K562 (cell line): ENCODE data around the gene NUCB2. TPM values are rescaled to one million over a fixed set of nuclear protein-coding genes. Genes with fewer than 3 reads are reported as not detected.

Experiments used
- ATAC-seq: fragments of 200-7000 bp; cut with Tn5 transposase; 3 replicates; pipeline ENCODE4 v1.9.1; 2020; ENCODE audit warnings: moderate library complexity
- BruUV-seq: library from RNA; stranded (reverse); fragments of 400-500 nt; replicated peaks from 2 replicates; lab custom pipeline; 2021; lab: Mats Ljungman, UMichigan
- CTCF ChIA-PET: fragments of 300-600 bp; formaldehyde crosslinking; extraction: SDS; loops from one replicate; lab custom pipeline; 2021; ENCODE audit warnings: low intra/inter-chr PET ratio; lab: Yijun Ruan, JAX
- POLR2A ChIA-PET: fragments of 300-600, 350-650 bp; sonication (Branson Sonifier 250); formaldehyde crosslinking; extraction: SDS; loops from one replicate; lab custom pipeline; 2021; ENCODE audit warnings: antibody characterized with exemption, inconsistent platforms; lab: Yijun Ruan, JAX
- DNase-seq, 4 experiments: peaks; one replicate each; pipeline versions ENCODE4 v3.0.0 to v3.0.0-alpha.2; 2011 to 2018; ENCODE audit warnings: low spot score in 3 of 4, mixed read lengths in 3 of 4; ENCODE audit errors: extremely low read depth in 1 of 4
- FAIRE-seq: peaks from 2 replicates; lab custom pipeline; 2011; peaks lifted over from hg19 to GRCh38; lab: Jason Lieb, UNC
- H2AFZ ChIP-seq: 2 replicates; pipeline ENCODE4 v1.6.0; 2011; ENCODE audit warnings: low read depth, low read length, control low read depth, inconsistent platforms
- H3K27ac ChIP-seq: fragments of 200-600 bp; 3 replicates; pipeline ENCODE4 v1.8.0; 2011; ENCODE audit warnings: low read depth, mild to moderate bottlenecking, control low read depth, inconsistent platforms, low read length, moderate library complexity, mixed read lengths; ENCODE audit errors: extremely low read depth
- H3K27me3 ChIP-seq, 2 experiments: fragments of 300-600 bp in 1 of 2; 2 replicates in 1 of 2; 3 replicates in 1 of 2; pipeline versions ENCODE4 v1.6.0 to v1.8.0; 2011; ENCODE audit warnings: inconsistent platforms in 2 of 2, low read length in 2 of 2, mild to moderate bottlenecking in 1 of 2, mixed read lengths in 1 of 2, moderate library complexity in 1 of 2; ENCODE audit not compliant: control insufficient read depth in 2 of 2, insufficient read depth in 2 of 2
- H3K36me3 ChIP-seq: fragments of 300-600 bp; 3 replicates; pipeline ENCODE4 v1.8.0; 2011; ENCODE audit warnings: mild to moderate bottlenecking, low read length, inconsistent platforms; ENCODE audit not compliant: control insufficient read depth, insufficient read depth
- H3K4me1 ChIP-seq, 2 experiments: fragments of 200-600 bp in 1 of 2; replicated peaks in 1 of 2; 2 replicates in 1 of 2; 3 replicates in 1 of 2; pipeline versions ENCODE4 v1.5.1 to v1.8.0; 2011; ENCODE audit warnings: inconsistent platforms in 2 of 2, low read length in 2 of 2, mild to moderate bottlenecking in 1 of 2, mixed read lengths in 1 of 2, moderate library complexity in 1 of 2; ENCODE audit not compliant: control insufficient read depth in 2 of 2, insufficient read depth in 2 of 2
- H3K4me2 ChIP-seq: 2 replicates; pipeline ENCODE4 v1.6.1; 2011; ENCODE audit warnings: low read length, control low read depth, inconsistent platforms, mixed read lengths; ENCODE audit not compliant: insufficient read depth
- H3K4me3 ChIP-seq: fragments of 200-600 bp; sonication (generic), shearing (Covaris generic); 2 replicates; pipeline ENCODE4 v1.5.1; 2016; ENCODE audit warnings: control low read depth, inconsistent platforms
- H3K79me2 ChIP-seq: fragments of 200-600 bp; 3 replicates; pipeline ENCODE4 v1.8.0; 2011; ENCODE audit warnings: low read length, inconsistent platforms; ENCODE audit not compliant: control insufficient read depth, insufficient read depth
- H3K9ac ChIP-seq, 2 experiments: 2 replicates each; pipeline versions ENCODE4 v1.6.0 to v1.6.1; 2011; ENCODE audit warnings: low read depth in 2 of 2, low read length in 2 of 2, control low read depth in 1 of 2, inconsistent platforms in 1 of 2, mild to moderate bottlenecking in 1 of 2, mixed read lengths in 1 of 2; ENCODE audit not compliant: insufficient read depth in 1 of 2
- H3K9me1 ChIP-seq: one replicate; pipeline ENCODE4 v1.6.0; 2011; ENCODE audit warnings: inconsistent platforms, mild to moderate bottlenecking, low read length, moderate library complexity; ENCODE audit not compliant: control insufficient read depth, insufficient read depth
- H3K9me3 ChIP-seq: replicated peaks from 2 replicates; pipeline ENCODE4 v1.5.1; 2011; ENCODE audit warnings: low read depth, low read length, inconsistent platforms; ENCODE audit not compliant: control insufficient read depth, insufficient read depth
- H4K20me1 ChIP-seq: replicated peaks from 2 replicates; pipeline ENCODE4 v1.6.1; 2011; ENCODE audit warnings: low read length, inconsistent platforms, mixed read lengths; ENCODE audit not compliant: control insufficient read depth, insufficient read depth
- AFF4 ChIP-seq: sonication (generic); formaldehyde crosslinking; IDR thresholded peaks from 2 replicates; pipeline ENCODE4 v1.8.0; 2023; ENCODE audit warnings: mild to moderate bottlenecking, missing genetic modification reagents
- CXXC5 ChIP-seq: fragments of 250-450 bp; sonication (Bioruptor Pico); IDR thresholded peaks from 2 replicates; pipeline ENCODE4 v1.8.0; 2022; ENCODE audit warnings: inconsistent platforms, mild to moderate bottlenecking, moderate library complexity
- KLF1 ChIP-seq: fragments of 450-650 bp; IDR thresholded peaks from 2 replicates; pipeline ENCODE4 v1.6.1; 2016; ENCODE audit warnings: missing genetic modification characterization, missing compliant biosample characterization
- MECOM ChIP-seq: fragments of 250-450 bp; sonication (Bioruptor Pico); IDR thresholded peaks from 2 replicates; pipeline ENCODE4 v1.8.0; 2022; ENCODE audit warnings: inconsistent platforms
- REST ChIP-seq, 2 experiments: fragments of 450-650 bp; formaldehyde crosslinking in 1 of 2; IDR thresholded peaks; 2 replicates each; pipeline versions ENCODE4 v1.4.0 to v1.6.1; 2014 to 2020; ENCODE audit warnings: mild to moderate bottlenecking in 2 of 2, borderline replicate concordance in 1 of 2, low read depth in 1 of 2
- U2AF2 ChIP-seq: fragments of 200-400 bp; formaldehyde crosslinking; optimal IDR thresholded peaks from 2 replicates; pipeline ENCODE3; 2017; ENCODE audit warnings: low read depth, mild to moderate bottlenecking, low read length
- ZNF274 ChIP-seq: IDR thresholded peaks from 2 replicates; pipeline ENCODE4 v1.6.1; 2011; ENCODE audit warnings: low read depth, mild to moderate bottlenecking, low read length, moderate library complexity, borderline replicate concordance
- WGBS: fragments of 100-300 bp; shearing (Covaris generic); methylation state at CpG from one replicate; pipeline ENCODE4 v1.1.6; 2016; ENCODE audit warnings: low coverage, mixed read lengths; ENCODE audit not compliant: insufficient coverage; ENCODE audit errors: missing lambda C conversion rate; 5-methylcytosine and 5-hydroxymethylcytosine counted together
- in situ Hi-C: fragments of 300-500 bp; cut with MboI; formaldehyde crosslinking; loops from 4 replicates; pipeline ENCODE4 v1.15.0; 2018; ENCODE audit warnings: inconsistent platforms, mixed read lengths
- intact Hi-C: fragments of 100-400 bp; cut with micrococcal nuclease; formaldehyde crosslinking; loops from 2 replicates; pipeline ENCODE4 v1.14.2; 2022
- polyA plus RNA-seq, 8 experiments: library from polyadenylated mRNA; depleted of rRNA in 4 of 8; stranded (reverse) in 5 of 8; unstranded in 3 of 8; fragments of >200 nt; fragmentation: Nextera tagmentation in 2 of 8; fragmentation: Illumina TruSeq in 1 of 8; extraction: Ambion mirVana in 2 of 8; extraction: Trizol in 1 of 8; gene quantifications; 2 replicates each; pipeline versions ENCODE4 v1.2.1 to v1.2.3, GENCODE V29; 2011 to 2014; ENCODE audit warnings: inconsistent platforms in 1 of 8, missing spikeins in 1 of 8
- total RNA-seq, 7 experiments: library from RNA; depleted of rRNA in 6 of 7; stranded (reverse); fragments of >200 nt in 6 of 7; fragmentation: Illumina TruSeq in 2 of 7; extraction: Trizol in 2 of 7; gene quantifications; 2 replicates each; pipeline versions ENCODE4 v1.2.1 to v1.2.3, GENCODE V29; 2011 to 2021; ENCODE audit warnings: low replicate concordance in 1 of 7
- TF ChIP-seq, protein P1 (sequence below): fragments of 250-450 bp; sonication (Bioruptor Pico); IDR thresholded peaks from 2 replicates; pipeline ENCODE4 v1.8.0; 2022; ENCODE audit warnings: moderate library complexity, mild to moderate bottlenecking, inconsistent platforms
- TF ChIP-seq, protein P2 (sequence below): sonication (generic); IDR thresholded peaks from 2 replicates; pipeline ENCODE4 v1.6.1; 2016

NUCB2 gene
- total and polyA plus RNA-seq, 9 of the 15 experiments (the other 6 are each of a cell fraction or from before 2014, with no cell fraction given) = 54.0 to 108 (median 84.6) TPM

- 54% methylated on average over 3 of the region's 5 CpGs for WGBS
- ChIA-PET POLR2A (interaction anchor here (0.7 to 2.2 kb wide), 2 partner anchors 8 to 10 kb away, joined by 3 to 12 read pairs; partner anchors contain the start of gene NUCB2), CTCF (no interaction called here)
- no peak for DNase-seq
- no peak for FAIRE-seq
- no TSS peak for BruUV-seq
- Histone ChIP-seq H2AFZ (no peak overlapping the region), H3K27ac (no peak overlapping the region), H3K79me2 (no peaks in the 10 kb centered on the region), H3K4me3 (no peak overlapping the region), H3K27me3 (no peaks in the 10 kb centered on the region), H3K4me2 (no peak overlapping the region), H3K4me1 (peaks cover 5 to 14% of the 10 kb centered on the region in 2 experiments; a peak in 4 of 5 replicates), H3K36me3 (no peaks in the 10 kb centered on the region), H3K9ac (no peak overlapping the region), H3K9me3 (no peaks in the 10 kb centered on the region), H3K9me1 (no peaks in the 10 kb centered on the region), H4K20me1 (no peaks in the 10 kb centered on the region)
- intact Hi-C loops = no loop called here
- in situ Hi-C loops = no loop called here
- ATAC-seq = no peak
- TF ChIP-seq REST (IDR thresholded peaks at IDR 0.05; ENCODE audit: borderline replicate concordance) = no peak
- TF ChIP-seq REST (CRISPR knock-in tag; IDR thresholded peaks at IDR 0.05; ENCODE audit: low read depth) = no peak
- no peak for TF ChIP-seq AFF4 (CRISPR knock-in tag)
- TF ChIP-seq ZNF274 = no peak
- TF ChIP-seq CXXC5 = no peak
- TF ChIP-seq, protein P1, sequence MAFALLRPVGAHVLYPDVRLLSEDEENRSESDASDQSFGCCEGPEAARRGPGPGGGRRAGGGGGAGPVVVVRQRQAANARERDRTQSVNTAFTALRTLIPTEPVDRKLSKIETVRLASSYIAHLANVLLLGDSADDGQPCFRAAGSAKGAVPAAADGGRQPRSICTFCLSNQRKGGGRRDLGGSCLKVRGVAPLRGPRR (CRISPR knock-in tag) = no peak
- TF ChIP-seq U2AF2 = no peak
- TF ChIP-seq KLF1 (tag) = no peak
- TF ChIP-seq, protein P2, sequence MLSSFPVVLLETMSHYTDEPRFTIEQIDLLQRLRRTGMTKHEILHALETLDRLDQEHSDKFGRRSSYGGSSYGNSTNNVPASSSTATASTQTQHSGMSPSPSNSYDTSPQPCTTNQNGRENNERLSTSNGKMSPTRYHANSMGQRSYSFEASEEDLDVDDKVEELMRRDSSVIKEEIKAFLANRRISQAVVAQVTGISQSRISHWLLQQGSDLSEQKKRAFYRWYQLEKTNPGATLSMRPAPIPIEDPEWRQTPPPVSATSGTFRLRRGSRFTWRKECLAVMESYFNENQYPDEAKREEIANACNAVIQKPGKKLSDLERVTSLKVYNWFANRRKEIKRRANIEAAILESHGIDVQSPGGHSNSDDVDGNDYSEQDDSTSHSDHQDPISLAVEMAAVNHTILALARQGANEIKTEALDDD = no peak
- TF ChIP-seq MECOM (CRISPR knock-in tag) = no peak
Measured at GRCh38 chr11:17266781-17267180, 9.8 kb upstream of the NUCB2 start.
